CD4-positive, alpha-beta T cell treated with Interleukin-17A for 4 hours (primary cell): Measurements from ENCODE around the gene KRT14.
"Not testable (repeated sequence)": the region's sequence is repeated elsewhere in the genome, so short reads cannot be mapped to it uniquely, and the experiment has no call there.

Experiments
- DNase-seq: peaks from one replicate; pipeline ENCODE4 v3.0.0-alpha.2; 2020; ENCODE audit warnings: mixed read lengths

KRT14 gene

GRCh38 chr17:41622340-41623183 is 35.9 kb upstream of the KRT14 start:
- DNase-seq: not testable (repeated sequence)

GRCh38 chr17:41621916-41622315 is 35.2 kb upstream of the KRT14 start:
- DNase-seq: no peak

GRCh38 chr17:41621435-41621817 is 34.7 kb upstream of the KRT14 start:
- DNase-seq: not testable (repeated sequence)

- no peak for DNase-seq
These were observed 34.1 kb upstream of the KRT14 start for GRCh38 chr17:41620583-41621434.

GRCh38 chr17:41619927-41620582 is 33.4 kb upstream of the KRT14 start:
- DNase-seq: not testable (repeated sequence)

GRCh38 chr17:41619036-41619926 is 32.6 kb upstream of the KRT14 start:
- DNase-seq: no peak

- DNase-seq: no peak
These were observed 31.8 kb upstream of the KRT14 start for GRCh38 chr17:41618341-41619035.

GRCh38 chr17:41617698-41618097 is 31.0 kb upstream of the KRT14 start:
- no peak for DNase-seq

- no peak for DNase-seq
These were observed 30.4 kb upstream of the KRT14 start for GRCh38 chr17:41617136-41617535.

GRCh38 chr17:41616486-41616885 is 29.8 kb upstream of the KRT14 start:
- DNase-seq: not testable (repeated sequence)

GRCh38 chr17:41615454-41615853 is 28.8 kb upstream of the KRT14 start:
- no peak for DNase-seq

GRCh38 chr17:41614767-41615166 is 28.1 kb upstream of the KRT14 start:
- not testable (repeated sequence) for DNase-seq

GRCh38 chr17:41614098-41614497 is 27.4 kb upstream of the KRT14 start:
- DNase-seq: no peak

- DNase-seq: no peak
These were observed 26.8 kb upstream of the KRT14 start for GRCh38 chr17:41613277-41614082.

GRCh38 chr17:41612376-41613160 is 25.9 kb upstream of the KRT14 start, which contains the start of gene KRT16:
TSS of gene KRT16 (minus strand) at chr17:41612767. CDS start at chr17:41612688, 79 bp downstream.
- not testable (repeated sequence) for DNase-seq

- no peak for DNase-seq
These were observed 24.4 kb upstream of the KRT14 start for GRCh38 chr17:41610965-41611640.

- not testable (repeated sequence) for DNase-seq
These were observed 23.4 kb upstream of the KRT14 start for GRCh38 chr17:41610061-41610517.

- not testable (repeated sequence) for DNase-seq
These were observed 20.2 kb upstream of the KRT14 start for GRCh38 chr17:41606930-41607329.

- no peak for DNase-seq
These were observed 15.8 kb upstream of the KRT14 start for GRCh38 chr17:41602524-41602923.
